ENCODE data around the gene DLD. TPM values are rescaled to one million over a fixed set of nuclear protein-coding genes. Genes with fewer than 3 reads are reported as not detected.
"Not testable (repeated sequence)": the region's sequence is repeated elsewhere in the genome, so short reads cannot be mapped to it uniquely, and the experiment has no call there.

Gene DLD
- 100 to 1,000 TPM in 1 of 3 donors, 10 to 100 TPM in 2; 44.5 to 205 (median 55.7) TPM for polyA plus RNA-seq

GRCh38 chr7:107890962-107891635 lies at the start of gene DLD:
DLD (plus strand) TSS chr7:107891183; CDS start chr7:107891251, 68 bp downstream.
- WGBS, 3 donors, result 0 to 1% (median 0%) methylated on average over 54 to 55 of the region's 55 CpGs

GRCh38 chr7:107842213-107842612 lies 48.8 kb upstream of the DLD start:
- WGBS, 3 donors, result 69 to 96% (median 92%) methylated on average over 3 of the region's 3 CpGs
- no peak overlapping the region for H3K27ac ChIP-seq (ENCODE audit: low read depth, low read length)

More at GRCh38 chr7:107890962-107891635, at the start of gene DLD:
- H3K27ac ChIP-seq (ENCODE audit: low read depth, low read length), result peak within 1 kb of the TSS; percentile 68

GRCh38 chr7:107843184-107843583 lies 47.8 kb upstream of the DLD start:
- H3K27ac ChIP-seq (ENCODE audit: low read depth, low read length), result no peak overlapping the region
- 90 to 95% (median 93%) methylated on average over 16 of the region's 16 CpGs for WGBS, 3 donors

GRCh38 chr7:107846324-107846723 lies 44.7 kb upstream of the DLD start:
- no peak overlapping the region for H3K27ac ChIP-seq (ENCODE audit: low read depth, low read length)

GRCh38 chr7:107847168-107847835 lies 43.7 kb upstream of the DLD start:
- 92 to 98% (median 93%) methylated on average over 15 to 17 of the region's 18 CpGs for WGBS, 3 donors
- no peak overlapping the region for H3K27ac ChIP-seq (ENCODE audit: low read depth, low read length)

GRCh38 chr7:107847836-107848175 lies 43.2 kb upstream of the DLD start:
- WGBS, 3 donors, result 95 to 96% (median 95%) methylated on average over 14 to 20 of the region's 20 CpGs

GRCh38 chr7:107848211-107848610 lies 42.8 kb upstream of the DLD start:
- 92 to 97% (median 94%) methylated on average over 20 to 27 of the region's 31 CpGs for WGBS, 3 donors
- not testable (repeated sequence) for H3K27ac ChIP-seq (ENCODE audit: low read depth, low read length)

More at GRCh38 chr7:107847836-107848175, 43.2 kb upstream of the DLD start:
- not testable (repeated sequence) for H3K27ac ChIP-seq (ENCODE audit: low read depth, low read length)

GRCh38 chr7:107850216-107850615 lies 40.8 kb upstream of the DLD start:
- WGBS, 3 donors, result 79 to 92% (median 80%) methylated on average over 4 of the region's 4 CpGs
- H3K27ac ChIP-seq (ENCODE audit: low read depth, low read length), result no peak overlapping the region

- 33 to 45% (median 33%) methylated on average over 1 of the region's 1 CpG for WGBS, 3 donors
- H3K27ac ChIP-seq (ENCODE audit: low read depth, low read length), result no peak overlapping the region
Measured at GRCh38 chr7:107850643-107851042, 40.3 kb upstream of the DLD start.

- H3K27ac ChIP-seq (ENCODE audit: low read depth, low read length), result no peak overlapping the region
- WGBS, 3 donors, result 91 to 97% (median 96%) methylated on average over 1 of the region's 1 CpG
Measured at GRCh38 chr7:107854454-107854853, 36.5 kb upstream of the DLD start.

GRCh38 chr7:107854989-107855388 lies 36.0 kb upstream of the DLD start:
- 45 to 79% (median 50%) methylated on average over 4 of the region's 4 CpGs for WGBS, 3 donors
- H3K27ac ChIP-seq (ENCODE audit: low read depth, low read length), result no peak overlapping the region

- 55 to 59% (median 56%) methylated on average over 4 of the region's 4 CpGs for WGBS, 3 donors
- H3K27ac ChIP-seq (ENCODE audit: low read depth, low read length), result no peak overlapping the region
Measured at GRCh38 chr7:107856806-107857540, 34.0 kb upstream of the DLD start.

- 45 to 85% (median 58%) methylated on average over 2 of the region's 2 CpGs for WGBS, 3 donors
- no peak overlapping the region for H3K27ac ChIP-seq (ENCODE audit: low read depth, low read length)
Measured at GRCh38 chr7:107857541-107857912, 33.5 kb upstream of the DLD start.

GRCh38 chr7:107858280-107858679 lies 32.7 kb upstream of the DLD start:
- WGBS, 3 donors, result 88 to 90% (median 90%) methylated on average over 5 of the region's 5 CpGs

GRCh38 chr7:107860279-107860961 lies 30.6 kb upstream of the DLD start:
- 63 to 84% (median 83%) methylated on average over 9 of the region's 9 CpGs for WGBS, 3 donors
- H3K27ac ChIP-seq (ENCODE audit: low read depth, low read length), result no peak overlapping the region

More at GRCh38 chr7:107858280-107858679, 32.7 kb upstream of the DLD start:
- no peak overlapping the region for H3K27ac ChIP-seq (ENCODE audit: low read depth, low read length)

- 48 to 84% (median 72%) methylated on average over 6 of the region's 6 CpGs for WGBS, 3 donors
- no peak overlapping the region for H3K27ac ChIP-seq (ENCODE audit: low read depth, low read length)
Measured at GRCh38 chr7:107860981-107861652, 29.9 kb upstream of the DLD start.

GRCh38 chr7:107865956-107866775 lies 24.8 kb upstream of the DLD start:
- WGBS, 3 donors, result 82 to 93% (median 91%) methylated on average over 1 of the region's 1 CpG
- no peak overlapping the region for H3K27ac ChIP-seq (ENCODE audit: low read depth, low read length)

Measured in adipose tissue (tissue), 3 donors.